GM23338 (cell line): ENCODE results near the gene FOXL2. TPM values are rescaled to one million over a fixed set of nuclear protein-coding genes. Genes with fewer than 3 reads are reported as not detected.

Experiments
- ATAC-seq: fragments of 200-7000 bp; cut with Tn5 transposase; 3 replicates; pipeline ENCODE4 v1.9.1; 2020
- DNase-seq: peaks from one replicate; pipeline ENCODE4 v3.0.0-alpha.2; 2015; ENCODE audit warnings: low spot score
- H2AFZ ChIP-seq: fragments of 200-600 bp; sonication (generic); 2 replicates; pipeline ENCODE4 v1.8.0; 2016; ENCODE audit warnings: antibody characterized with exemption, mild to moderate bottlenecking, moderate library complexity
- H3F3A ChIP-seq: fragments of 200-600 bp; sonication (generic); replicated peaks from 2 replicates; pipeline ENCODE4 v1.8.0; 2017; ENCODE audit warnings: antibody characterized with exemption, mixed run types, low read depth
- H3K27ac ChIP-seq: fragments of 200-600 bp; sonication (generic); 2 replicates; pipeline ENCODE4 v1.6.1; 2016; ENCODE audit warnings: low read depth
- H3K27me3 ChIP-seq: fragments of 200-600 bp; sonication (generic); 2 replicates; pipeline ENCODE4 v1.8.0; 2016; ENCODE audit warnings: mild to moderate bottlenecking, mixed run types, moderate library complexity; ENCODE audit not compliant: insufficient read depth
- H3K36me3 ChIP-seq: fragments of 200-600 bp; sonication (generic); 2 replicates; pipeline ENCODE4 v1.8.0; 2016; ENCODE audit warnings: mild to moderate bottlenecking; ENCODE audit not compliant: insufficient read depth
- H3K4me1 ChIP-seq: fragments of 200-600 bp; sonication (generic); 2 replicates; pipeline ENCODE4 v1.8.0; 2016; ENCODE audit warnings: mild to moderate bottlenecking, moderate library complexity; ENCODE audit not compliant: insufficient read depth
- H3K4me2 ChIP-seq: fragments of 200-600 bp; sonication (generic); 2 replicates; pipeline ENCODE4 v1.7.1; 2017; ENCODE audit warnings: mixed run types
- H3K4me3 ChIP-seq: fragments of 200-600 bp; sonication (generic); 2 replicates; pipeline ENCODE4 v1.6.1; 2016; ENCODE audit warnings: mixed run types
- H3K79me2 ChIP-seq: fragments of 200-600 bp; sonication (generic); replicated peaks from 2 replicates; pipeline ENCODE4 v1.8.0; 2017; ENCODE audit warnings: mild to moderate bottlenecking; ENCODE audit not compliant: insufficient read depth
- H3K9me2 ChIP-seq: fragments of 200-600 bp; sonication (generic); 2 replicates; pipeline ENCODE4 v1.8.0; 2017; ENCODE audit not compliant: insufficient read depth
- H4K20me1 ChIP-seq: fragments of 200-600 bp; sonication (generic); replicated peaks from 2 replicates; pipeline ENCODE4 v1.8.0; 2017; ENCODE audit warnings: mild to moderate bottlenecking; ENCODE audit not compliant: insufficient read depth
- H3K27ac Mint-ChIP-seq: 2 replicates; pipeline ENCODE4 v1.8.0; 2020; ENCODE audit warnings: inconsistent platforms, mild to moderate bottlenecking, moderate library complexity, mixed read lengths
- H3K27me3 Mint-ChIP-seq: 3 replicates; pipeline ENCODE4 v1.8.0; 2022; ENCODE audit warnings: low read depth, mild to moderate bottlenecking, moderate library complexity, mixed read lengths, inconsistent platforms; ENCODE audit not compliant: insufficient read depth, poor library complexity
- H3K36me3 Mint-ChIP-seq: 3 replicates; pipeline ENCODE4 v1.8.0; 2021; ENCODE audit warnings: low read depth, mild to moderate bottlenecking, inconsistent platforms, moderate library complexity, mixed read lengths
- H3K4me1 Mint-ChIP-seq: 3 replicates; pipeline ENCODE4 v1.8.0; 2020; ENCODE audit warnings: mild to moderate bottlenecking, inconsistent platforms, mixed read lengths
- H3K4me3 Mint-ChIP-seq: 3 replicates; pipeline ENCODE4 v1.8.0; 2021; ENCODE audit warnings: moderate library complexity, mild to moderate bottlenecking, inconsistent platforms, mixed read lengths
- H3K9me3 Mint-ChIP-seq: 3 replicates; pipeline ENCODE4 v1.8.0; 2020; ENCODE audit warnings: moderate library complexity, mild to moderate bottlenecking, inconsistent platforms, mixed read lengths
- CREB1 ChIP-seq: fragments of 250-450 bp; sonication (Bioruptor Pico); IDR thresholded peaks from 2 replicates; pipeline ENCODE4 v1.5.0; 2020; ENCODE audit warnings: low read depth, mild to moderate bottlenecking, moderate library complexity
- EZH2 ChIP-seq: fragments of 200-600 bp; sonication (generic); IDR thresholded peaks from one replicate; pipeline ENCODE4 v1.8.0; 2017; ENCODE audit warnings: antibody characterized with exemption, mild to moderate bottlenecking, low read depth; ENCODE audit not compliant: unreplicated experiment
- EZH2phosphoT487 ChIP-seq: fragments of 200-600 bp; sonication (generic); IDR thresholded peaks from one replicate; pipeline ENCODE4 v1.8.1; 2018; ENCODE audit warnings: antibody characterized with exemption; ENCODE audit not compliant: unreplicated experiment
- JUNB ChIP-seq: IDR thresholded peaks from one replicate; pipeline ENCODE4 v1.6.1; 2016; ENCODE audit warnings: antibody characterized with exemption; ENCODE audit not compliant: unreplicated experiment
- NANOG ChIP-seq: IDR thresholded peaks from 2 replicates; pipeline ENCODE4 v1.6.1; 2016; ENCODE audit warnings: antibody characterized with exemption, borderline replicate concordance
- POLR2AphosphoS5 ChIP-seq: IDR thresholded peaks from 2 replicates; pipeline ENCODE4 v1.6.1; 2016; ENCODE audit warnings: antibody characterized with exemption, low read depth
- ZNF114 ChIP-seq: fragments of 250-450 bp; sonication (Bioruptor Pico); IDR thresholded peaks from 2 replicates; pipeline ENCODE4 v1.5.0; 2020; ENCODE audit warnings: mild to moderate bottlenecking, moderate library complexity
- ZNF331 ChIP-seq: fragments of 250-450 bp; sonication (Bioruptor Pico); IDR thresholded peaks from 2 replicates; pipeline ENCODE4 v1.5.0; 2020; ENCODE audit warnings: low read depth, mild to moderate bottlenecking, moderate library complexity
- polyA plus RNA-seq: library from polyadenylated mRNA; unstranded; fragments of >200 nt; fragmentation: Nextera tagmentation; extraction: Ambion mirVana; gene quantifications from 2 replicates; pipeline ENCODE4 v1.2.1, GENCODE V29; 2016
- total RNA-seq: library from RNA; depleted of rRNA; stranded (reverse); fragments of >200 nt; shearing (Covaris generic); gene quantifications from 2 replicates; pipeline ENCODE4 v1.2.3, GENCODE V29; 2014
- TF ChIP-seq, protein P1 (sequence below): IDR thresholded peaks from 2 replicates; pipeline ENCODE4 v1.6.1; 2016; ENCODE audit warnings: antibody characterized with exemption
- TF ChIP-seq, protein P2 (sequence below): fragments of 250-450 bp; sonication (Bioruptor Pico); IDR thresholded peaks from 2 replicates; pipeline ENCODE4 v1.5.0; 2020; ENCODE audit warnings: mild to moderate bottlenecking, moderate library complexity
- TF ChIP-seq, protein P3 (sequence below), 2 experiments: fragments of 200-600 bp in 1 of 2; sonication (generic) in 1 of 2; conservative IDR thresholded peaks; 2 replicates each; pipeline versions ENCODE4 v1.5.1 to v1.6.1; 2016 to 2017; ENCODE audit warnings: antibody characterized with exemption in 2 of 2, low read depth in 2 of 2, mild to moderate bottlenecking in 2 of 2, moderate library complexity in 1 of 2

The FOXL2 gene
- total and polyA plus RNA-seq, 2 experiments from 2014 or later: 0.89 to 3.5 TPM

DNA sequence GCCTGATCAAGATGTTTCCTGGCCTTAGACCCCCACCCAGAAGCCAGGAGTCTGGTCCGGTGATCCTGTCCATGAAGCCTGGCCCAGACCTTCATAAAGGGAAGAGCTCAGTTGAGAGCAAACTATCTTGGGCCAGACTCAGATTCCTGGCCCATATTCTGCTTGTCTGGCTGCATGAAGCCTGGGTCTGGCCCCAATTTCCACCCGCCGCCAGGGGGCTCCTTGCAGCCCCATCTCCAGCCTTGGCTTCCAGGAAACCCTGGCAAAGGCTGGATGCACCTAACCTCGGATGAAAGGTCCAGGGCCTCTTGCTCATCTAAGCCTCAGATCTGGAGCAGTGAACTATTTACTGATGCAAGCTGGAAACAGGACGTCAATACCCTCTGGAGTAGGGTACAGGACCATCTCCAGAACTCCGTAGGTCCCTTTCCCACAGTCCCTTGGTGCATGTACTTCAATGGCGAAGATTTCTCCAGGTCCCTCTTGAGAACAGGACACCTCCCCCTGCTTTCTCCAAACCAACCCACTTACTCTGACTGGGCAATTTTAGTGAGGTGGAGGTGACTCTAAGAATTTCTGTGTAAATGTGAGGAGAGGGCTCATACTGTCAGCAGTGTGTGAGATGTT lies 5.6 kb downstream of the FOXL2 start:
- TF ChIP-seq CREB1 (CRISPR knock-in tag) (no peak), JUNB (no peak), EZH2 (peak; percentile 21), NANOG (no peak), ZNF331 (CRISPR knock-in tag) (no peak), ZNF114 (no peak), EZH2phosphoT487 (no peak), POLR2AphosphoS5 (no peak)
- TF ChIP-seq, protein P1, sequence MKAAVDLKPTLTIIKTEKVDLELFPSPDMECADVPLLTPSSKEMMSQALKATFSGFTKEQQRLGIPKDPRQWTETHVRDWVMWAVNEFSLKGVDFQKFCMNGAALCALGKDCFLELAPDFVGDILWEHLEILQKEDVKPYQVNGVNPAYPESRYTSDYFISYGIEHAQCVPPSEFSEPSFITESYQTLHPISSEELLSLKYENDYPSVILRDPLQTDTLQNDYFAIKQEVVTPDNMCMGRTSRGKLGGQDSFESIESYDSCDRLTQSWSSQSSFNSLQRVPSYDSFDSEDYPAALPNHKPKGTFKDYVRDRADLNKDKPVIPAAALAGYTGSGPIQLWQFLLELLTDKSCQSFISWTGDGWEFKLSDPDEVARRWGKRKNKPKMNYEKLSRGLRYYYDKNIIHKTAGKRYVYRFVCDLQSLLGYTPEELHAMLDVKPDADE: no peak
- TF ChIP-seq, protein P2, sequence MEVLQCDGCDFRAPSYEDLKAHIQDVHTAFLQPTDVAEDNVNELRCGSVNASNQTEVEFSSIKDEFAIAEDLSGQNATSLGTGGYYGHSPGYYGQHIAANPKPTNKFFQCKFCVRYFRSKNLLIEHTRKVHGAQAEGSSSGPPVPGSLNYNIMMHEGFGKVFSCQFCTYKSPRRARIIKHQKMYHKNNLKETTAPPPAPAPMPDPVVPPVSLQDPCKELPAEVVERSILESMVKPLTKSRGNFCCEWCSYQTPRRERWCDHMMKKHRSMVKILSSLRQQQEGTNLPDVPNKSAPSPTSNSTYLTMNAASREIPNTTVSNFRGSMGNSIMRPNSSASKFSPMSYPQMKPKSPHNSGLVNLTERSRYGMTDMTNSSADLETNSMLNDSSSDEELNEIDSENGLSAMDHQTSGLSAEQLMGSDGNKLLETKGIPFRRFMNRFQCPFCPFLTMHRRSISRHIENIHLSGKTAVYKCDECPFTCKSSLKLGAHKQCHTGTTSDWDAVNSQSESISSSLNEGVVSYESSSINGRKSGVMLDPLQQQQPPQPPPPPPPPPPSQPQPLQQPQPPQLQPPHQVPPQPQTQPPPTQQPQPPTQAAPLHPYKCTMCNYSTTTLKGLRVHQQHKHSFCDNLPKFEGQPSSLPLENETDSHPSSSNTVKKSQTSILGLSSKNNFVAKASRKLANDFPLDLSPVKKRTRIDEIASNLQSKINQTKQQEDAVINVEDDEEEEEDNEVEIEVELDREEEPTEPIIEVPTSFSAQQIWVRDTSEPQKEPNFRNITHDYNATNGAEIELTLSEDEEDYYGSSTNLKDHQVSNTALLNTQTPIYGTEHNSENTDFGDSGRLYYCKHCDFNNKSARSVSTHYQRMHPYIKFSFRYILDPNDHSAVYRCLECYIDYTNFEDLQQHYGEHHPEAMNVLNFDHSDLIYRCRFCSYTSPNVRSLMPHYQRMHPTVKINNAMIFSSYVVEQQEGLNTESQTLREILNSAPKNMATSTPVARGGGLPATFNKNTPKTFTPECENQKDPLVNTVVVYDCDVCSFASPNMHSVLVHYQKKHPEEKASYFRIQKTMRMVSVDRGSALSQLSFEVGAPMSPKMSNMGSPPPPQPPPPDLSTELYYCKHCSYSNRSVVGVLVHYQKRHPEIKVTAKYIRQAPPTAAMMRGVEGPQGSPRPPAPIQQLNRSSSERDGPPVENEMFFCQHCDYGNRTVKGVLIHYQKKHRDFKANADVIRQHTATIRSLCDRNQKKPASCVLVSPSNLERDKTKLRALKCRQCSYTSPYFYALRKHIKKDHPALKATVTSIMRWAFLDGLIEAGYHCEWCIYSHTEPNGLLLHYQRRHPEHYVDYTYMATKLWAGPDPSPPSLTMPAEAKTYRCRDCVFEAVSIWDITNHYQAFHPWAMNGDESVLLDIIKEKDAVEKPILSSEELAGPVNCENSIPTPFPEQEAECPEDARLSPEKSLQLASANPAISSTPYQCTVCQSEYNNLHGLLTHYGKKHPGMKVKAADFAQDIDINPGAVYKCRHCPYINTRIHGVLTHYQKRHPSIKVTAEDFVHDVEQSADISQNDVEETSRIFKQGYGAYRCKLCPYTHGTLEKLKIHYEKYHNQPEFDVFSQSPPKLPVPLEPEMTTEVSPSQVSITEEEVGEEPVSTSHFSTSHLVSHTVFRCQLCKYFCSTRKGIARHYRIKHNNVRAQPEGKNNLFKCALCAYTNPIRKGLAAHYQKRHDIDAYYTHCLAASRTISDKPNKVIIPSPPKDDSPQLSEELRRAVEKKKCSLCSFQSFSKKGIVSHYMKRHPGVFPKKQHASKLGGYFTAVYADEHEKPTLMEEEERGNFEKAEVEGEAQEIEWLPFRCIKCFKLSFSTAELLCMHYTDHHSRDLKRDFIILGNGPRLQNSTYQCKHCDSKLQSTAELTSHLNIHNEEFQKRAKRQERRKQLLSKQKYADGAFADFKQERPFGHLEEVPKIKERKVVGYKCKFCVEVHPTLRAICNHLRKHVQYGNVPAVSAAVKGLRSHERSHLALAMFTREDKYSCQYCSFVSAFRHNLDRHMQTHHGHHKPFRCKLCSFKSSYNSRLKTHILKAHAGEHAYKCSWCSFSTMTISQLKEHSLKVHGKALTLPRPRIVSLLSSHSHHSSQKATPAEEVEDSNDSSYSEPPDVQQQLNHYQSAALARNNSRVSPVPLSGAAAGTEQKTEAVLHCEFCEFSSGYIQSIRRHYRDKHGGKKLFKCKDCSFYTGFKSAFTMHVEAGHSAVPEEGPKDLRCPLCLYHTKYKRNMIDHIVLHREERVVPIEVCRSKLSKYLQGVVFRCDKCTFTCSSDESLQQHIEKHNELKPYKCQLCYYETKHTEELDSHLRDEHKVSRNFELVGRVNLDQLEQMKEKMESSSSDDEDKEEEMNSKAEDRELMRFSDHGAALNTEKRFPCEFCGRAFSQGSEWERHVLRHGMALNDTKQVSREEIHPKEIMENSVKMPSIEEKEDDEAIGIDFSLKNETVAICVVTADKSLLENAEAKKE (CRISPR knock-in tag): no peak
- TF ChIP-seq, protein P3, sequence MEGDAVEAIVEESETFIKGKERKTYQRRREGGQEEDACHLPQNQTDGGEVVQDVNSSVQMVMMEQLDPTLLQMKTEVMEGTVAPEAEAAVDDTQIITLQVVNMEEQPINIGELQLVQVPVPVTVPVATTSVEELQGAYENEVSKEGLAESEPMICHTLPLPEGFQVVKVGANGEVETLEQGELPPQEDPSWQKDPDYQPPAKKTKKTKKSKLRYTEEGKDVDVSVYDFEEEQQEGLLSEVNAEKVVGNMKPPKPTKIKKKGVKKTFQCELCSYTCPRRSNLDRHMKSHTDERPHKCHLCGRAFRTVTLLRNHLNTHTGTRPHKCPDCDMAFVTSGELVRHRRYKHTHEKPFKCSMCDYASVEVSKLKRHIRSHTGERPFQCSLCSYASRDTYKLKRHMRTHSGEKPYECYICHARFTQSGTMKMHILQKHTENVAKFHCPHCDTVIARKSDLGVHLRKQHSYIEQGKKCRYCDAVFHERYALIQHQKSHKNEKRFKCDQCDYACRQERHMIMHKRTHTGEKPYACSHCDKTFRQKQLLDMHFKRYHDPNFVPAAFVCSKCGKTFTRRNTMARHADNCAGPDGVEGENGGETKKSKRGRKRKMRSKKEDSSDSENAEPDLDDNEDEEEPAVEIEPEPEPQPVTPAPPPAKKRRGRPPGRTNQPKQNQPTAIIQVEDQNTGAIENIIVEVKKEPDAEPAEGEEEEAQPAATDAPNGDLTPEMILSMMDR (conservative IDR thresholded peaks at IDR 0.05; ENCODE audit: low read depth in 2 of 2): peak; percentile 78 to 84
- peak; percentile 3; the same call in 2 of the 3 replicates for ATAC-seq

More for the DNA sequence above, 5.6 kb downstream of the FOXL2 start:
- Histone ChIP-seq H3K4me2 (no peak overlapping the region), H3K27me3 (peaks cover 100% of the 10 kb centered on the region), H3F3A (peaks cover 31% of the 10 kb centered on the region), H3K36me3 (no peaks in the 10 kb centered on the region), H4K20me1 (peaks cover 21% of the 10 kb centered on the region), H3K9me2 (no peaks in the 10 kb centered on the region), H3K79me2 (no peaks in the 10 kb centered on the region), H3K4me3 (no peak overlapping the region), H3K4me1 (peaks cover 60% of the 10 kb centered on the region), H3K27ac (no peak overlapping the region), H2AFZ (no peak overlapping the region)
- Mint-ChIP-seq H3K9me3 (peaks cover 12% of the 10 kb centered on the region), H3K4me1 (peaks cover 60% of the 10 kb centered on the region), H3K36me3 (0 out of 3 replicates have a peak, but pooled peaks cover 3% of the 10 kb centered on the region), H3K4me3 (no peak overlapping the region; the same call in 2 of the 3 replicates), H3K27me3 (peaks cover 95% of the 10 kb centered on the region), H3K27ac (no peak overlapping the region)
- DNase-seq: peak; percentile 86
